RWPE2 (cell line): ENCODE measurements around the gene CCDC71L.

Experiments
- ATAC-seq: fragments of 200-7000 bp; cut with Tn5 transposase; 3 replicates; pipeline ENCODE4 v1.9.1; 2021; ENCODE audit warnings: low read depth
- DNase-seq: peaks from one replicate; pipeline ENCODE4 v3.0.0-alpha.2; 2020; ENCODE audit warnings: low spot score
- H3K27ac ChIP-seq: fragments of 450-650 bp; 2 replicates; pipeline ENCODE4 v1.5.1; 2017; ENCODE audit warnings: mild to moderate bottlenecking; ENCODE audit not compliant: poor library complexity, severe bottlenecking
- H3K27me3 ChIP-seq: fragments of 250-450 bp; sonication (Bioruptor Pico); 2 replicates; pipeline ENCODE4 v1.5.1; 2021; ENCODE audit warnings: mild to moderate bottlenecking, moderate library complexity; ENCODE audit not compliant: insufficient read depth, poor library complexity, severe bottlenecking
- H3K36me3 ChIP-seq: fragments of 250-450 bp; sonication (Bioruptor Pico); 2 replicates; pipeline ENCODE4 v1.5.1; 2020; ENCODE audit warnings: low read depth, mild to moderate bottlenecking, moderate library complexity
- H3K4me1 ChIP-seq: fragments of 250-450 bp; sonication (Bioruptor Pico); 2 replicates; pipeline ENCODE4 v1.5.1; 2021; ENCODE audit warnings: mild to moderate bottlenecking, moderate library complexity; ENCODE audit not compliant: insufficient read depth, poor library complexity, severe bottlenecking
- H3K4me3 ChIP-seq: fragments of 250-450 bp; sonication (Bioruptor Pico); 2 replicates; pipeline ENCODE4 v1.5.1; 2021; ENCODE audit warnings: mild to moderate bottlenecking, moderate library complexity; ENCODE audit not compliant: severe bottlenecking
- H3K9me3 ChIP-seq: fragments of 250-450 bp; sonication (Bioruptor Pico); 2 replicates; pipeline ENCODE4 v1.5.1; 2021; ENCODE audit warnings: mild to moderate bottlenecking, moderate library complexity; ENCODE audit not compliant: severe bottlenecking
- CTCF ChIP-seq: fragments of 450-650 bp; IDR thresholded peaks from one replicate; pipeline ENCODE4 v1.5.1; 2017; ENCODE audit warnings: mild to moderate bottlenecking, moderate library complexity; ENCODE audit not compliant: poor library complexity, severe bottlenecking

The CCDC71L gene

DNA sequence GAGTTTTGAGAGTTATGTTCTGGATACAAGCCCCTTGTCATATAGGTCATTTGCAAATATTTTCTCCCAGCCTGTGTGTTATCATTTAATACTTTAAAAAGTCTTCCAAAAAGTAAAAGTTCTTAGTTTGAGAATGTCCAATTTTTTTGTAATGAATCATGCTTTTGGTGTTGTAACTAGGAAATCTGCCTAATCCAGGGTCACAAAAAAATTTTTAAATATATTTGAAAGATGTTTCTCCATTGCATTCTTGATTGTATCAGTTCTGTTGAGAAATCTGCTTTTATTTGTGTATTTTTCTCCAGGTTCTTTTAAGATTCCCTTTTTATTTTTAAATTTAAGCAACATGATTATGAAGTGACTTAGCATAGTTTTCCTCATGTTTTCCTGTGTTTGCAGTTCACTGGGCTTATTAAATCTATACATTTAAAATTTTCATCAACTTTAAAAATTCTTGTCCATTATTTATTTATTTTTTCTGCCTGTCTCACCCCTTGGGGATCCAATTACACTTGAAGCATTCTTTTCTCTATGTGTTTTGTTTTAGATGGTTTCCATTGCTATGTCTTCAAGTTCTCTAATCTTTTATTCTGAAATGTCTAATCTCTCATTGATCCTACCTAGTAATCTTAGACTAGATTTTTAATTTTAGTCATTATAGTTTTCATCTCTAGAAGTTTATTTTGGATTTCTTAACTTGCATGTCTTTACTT, 47.0 kb downstream of the CCDC71L start:
- Histone ChIP-seq H3K27me3 (no peaks in the 10 kb centered on the region), H3K27ac (peak overlapping the region; percentile 42), H3K4me1 (peaks cover 19% of the 10 kb centered on the region), H3K9me3 (peaks cover 2% of the 10 kb centered on the region), H3K4me3 (no peak overlapping the region), H3K36me3 (no peaks in the 10 kb centered on the region)
- ATAC-seq (no peak), DNase-seq (no peak)
- TF ChIP-seq CTCF, result no peak

GRCh38 chr7:106613279-106613678, 47.7 kb downstream of the CCDC71L start:
- Histone ChIP-seq H3K4me3 (no peak overlapping the region), H3K27ac (peak overlapping the region; percentile 42), H3K27me3 (no peaks in the 10 kb centered on the region), H3K4me1 (peaks cover 21% of the 10 kb centered on the region), H3K9me3 (peaks cover 2% of the 10 kb centered on the region), H3K36me3 (no peaks in the 10 kb centered on the region)
- no peak for ATAC-seq
- no peak for DNase-seq
- no peak for TF ChIP-seq CTCF

- Histone ChIP-seq H3K36me3 (no peaks in the 10 kb centered on the region), H3K27ac (no peak overlapping the region), H3K9me3 (peaks cover 2% of the 10 kb centered on the region), H3K4me1 (peaks cover 21% of the 10 kb centered on the region), H3K4me3 (no peak overlapping the region), H3K27me3 (no peaks in the 10 kb centered on the region)
- no peak for DNase-seq
- ATAC-seq, result no peak
- TF ChIP-seq CTCF, result no peak
Observed at GRCh38 chr7:106612432-106612831, 48.5 kb downstream of the CCDC71L start.

GRCh38 chr7:106611911-106612310, 49.0 kb downstream of the CCDC71L start:
- ATAC-seq (no peak), DNase-seq (no peak)
- Histone ChIP-seq H3K4me3 (no peak overlapping the region), H3K9me3 (peaks cover 2% of the 10 kb centered on the region), H3K4me1 (peaks cover 21% of the 10 kb centered on the region), H3K27me3 (no peaks in the 10 kb centered on the region), H3K36me3 (no peaks in the 10 kb centered on the region), H3K27ac (no peak overlapping the region)
- TF ChIP-seq CTCF, result no peak

GRCh38 chr7:106610996-106611886, 49.7 kb downstream of the CCDC71L start:
- H3K27me3 ChIP-seq, result no peaks in the 10 kb centered on the region
- no peak for TF ChIP-seq CTCF
- no peak for DNase-seq
- H3K4me1 ChIP-seq, result peaks cover 21% of the 10 kb centered on the region
- no peak for ATAC-seq
- no peaks in the 10 kb centered on the region for H3K36me3 ChIP-seq
- no peak overlapping the region for H3K4me3 ChIP-seq
- no peak overlapping the region for H3K27ac ChIP-seq
- peaks cover 2% of the 10 kb centered on the region for H3K9me3 ChIP-seq
